22Rv1 (cell line): ENCODE results near the gene FBXW5.

Source experiments
- CTCF ChIP-seq: fragments of 450-650 bp; IDR thresholded peaks from 2 replicates; pipeline ENCODE4 v1.5.1; 2017; ENCODE audit warnings: mild to moderate bottlenecking
- ZFX ChIP-seq: fragments of 450-650 bp; IDR thresholded peaks from 2 replicates; pipeline ENCODE4 v1.6.1; 2017; ENCODE audit warnings: antibody characterized with exemption, borderline replicate concordance

- TF ChIP-seq CTCF: no peak
- TF ChIP-seq ZFX: no peak
These were observed 37.2 kb upstream of the FBXW5 start for GRCh38 chr9:136981588-136982231.
